ENCODE measurements around the gene TRMT44. TPM values are rescaled to one million over a fixed set of nuclear protein-coding genes. Genes with fewer than 3 reads are reported as not detected.

The TRMT44 gene
- total RNA-seq, 1 experiment from 2014 or later = 22.9 TPM

DNA sequence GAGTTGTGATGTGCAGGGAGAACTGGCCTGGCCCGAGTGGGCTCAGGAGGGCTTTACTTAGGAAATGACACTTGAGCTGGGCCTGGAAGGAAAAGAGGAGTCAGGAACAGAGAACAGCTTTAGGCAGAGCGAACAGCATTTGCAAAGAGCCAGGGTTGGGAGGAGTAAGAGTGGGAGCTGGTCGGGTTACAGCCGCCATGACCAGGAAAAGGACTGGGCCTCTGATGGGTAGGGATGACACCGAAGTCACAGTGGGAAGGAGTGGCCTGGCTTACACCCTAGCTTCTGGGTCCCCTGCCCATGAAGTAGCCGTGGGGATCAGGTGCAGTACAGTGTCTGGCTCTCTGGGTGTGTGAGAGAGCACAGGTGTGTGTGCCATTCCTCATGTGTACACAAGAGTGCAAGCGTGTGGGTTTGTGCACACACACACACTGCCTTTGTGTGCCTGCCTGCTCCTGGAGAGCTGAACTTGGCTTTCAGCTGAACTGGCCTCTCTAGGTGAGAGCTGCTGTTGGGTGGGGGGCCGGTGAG is 31.6 kb downstream of the TRMT44 start:
- Histone ChIP-seq H3K4me3 (ENCODE audit: low read depth, low read length, poor library complexity, severe bottlenecking) (no peak overlapping the region), H3K27me3 (replicated peaks; ENCODE audit: insufficient read depth, low read depth, low read length, poor library complexity) (no peaks in the 10 kb centered on the region), H3K9me3 (ENCODE audit: low read depth, low read length, poor library complexity, severe bottlenecking) (no peaks in the 10 kb centered on the region), H3K4me1 (ENCODE audit: insufficient read depth, low read length, poor library complexity, severe bottlenecking) (peaks cover 3% of the 10 kb centered on the region), H3K36me3 (ENCODE audit: insufficient read depth, low read length, poor library complexity, severe bottlenecking) (peaks cover 11% of the 10 kb centered on the region), H3K27ac (ENCODE audit: low read depth, low read length, poor library complexity, severe bottlenecking) (no peak overlapping the region)
- DNase-seq (ENCODE audit: low spot score) = no peak
- ChIA-PET POLR2A (ENCODE audit: low non-redundant PET) (no interaction called here), CTCF (no interaction called here)
- intact Hi-C loops (cut with micrococcal nuclease; ENCODE audit: unreplicated experiment) = no loop called here
- TF ChIP-seq EZH2 (IDR thresholded peaks at IDR 0.05; ENCODE audit: borderline replicate concordance, low read depth, low read length, poor library complexity, severe bottlenecking) = no peak
- TF ChIP-seq, protein P1, sequence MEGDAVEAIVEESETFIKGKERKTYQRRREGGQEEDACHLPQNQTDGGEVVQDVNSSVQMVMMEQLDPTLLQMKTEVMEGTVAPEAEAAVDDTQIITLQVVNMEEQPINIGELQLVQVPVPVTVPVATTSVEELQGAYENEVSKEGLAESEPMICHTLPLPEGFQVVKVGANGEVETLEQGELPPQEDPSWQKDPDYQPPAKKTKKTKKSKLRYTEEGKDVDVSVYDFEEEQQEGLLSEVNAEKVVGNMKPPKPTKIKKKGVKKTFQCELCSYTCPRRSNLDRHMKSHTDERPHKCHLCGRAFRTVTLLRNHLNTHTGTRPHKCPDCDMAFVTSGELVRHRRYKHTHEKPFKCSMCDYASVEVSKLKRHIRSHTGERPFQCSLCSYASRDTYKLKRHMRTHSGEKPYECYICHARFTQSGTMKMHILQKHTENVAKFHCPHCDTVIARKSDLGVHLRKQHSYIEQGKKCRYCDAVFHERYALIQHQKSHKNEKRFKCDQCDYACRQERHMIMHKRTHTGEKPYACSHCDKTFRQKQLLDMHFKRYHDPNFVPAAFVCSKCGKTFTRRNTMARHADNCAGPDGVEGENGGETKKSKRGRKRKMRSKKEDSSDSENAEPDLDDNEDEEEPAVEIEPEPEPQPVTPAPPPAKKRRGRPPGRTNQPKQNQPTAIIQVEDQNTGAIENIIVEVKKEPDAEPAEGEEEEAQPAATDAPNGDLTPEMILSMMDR (conservative IDR thresholded peaks at IDR 0.05; ENCODE audit: low read depth, low read length) = no peak
- no TSS peak for BruUV-seq (replicated peaks)

DNA sequence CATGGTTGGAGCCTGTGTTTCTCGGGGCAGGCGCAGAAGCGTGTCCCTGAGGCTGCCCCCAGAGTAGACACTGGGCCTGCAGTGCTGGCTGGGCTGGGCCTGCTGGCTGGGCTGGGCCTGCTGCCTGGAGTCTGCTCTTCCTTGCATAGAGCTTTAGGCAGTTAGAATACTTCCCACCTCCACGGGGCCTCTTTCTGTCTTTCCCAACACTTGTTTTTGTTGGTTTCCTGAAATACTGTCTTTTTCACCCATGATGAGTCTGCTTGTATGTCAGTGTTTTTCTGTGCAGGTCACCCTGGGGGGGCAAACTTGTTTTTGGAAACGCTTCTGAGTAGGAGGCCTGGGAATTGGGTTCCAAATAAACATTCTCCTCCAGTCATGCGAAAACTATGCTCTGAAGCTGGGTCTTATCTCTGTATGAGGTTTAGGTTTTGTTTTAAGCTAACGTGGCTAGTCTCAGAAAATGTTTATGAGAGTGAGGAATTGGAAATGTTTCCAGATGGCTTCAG is 32.2 kb downstream of the TRMT44 start:
- no peaks in the 10 kb centered on the region for H3K27me3 ChIP-seq (replicated peaks; ENCODE audit: insufficient read depth, low read depth, low read length, poor library complexity)
- BruUV-seq (replicated peaks) = no TSS peak
- POLR2A ChIA-PET (ENCODE audit: low non-redundant PET) = no interaction called here
- H3K9me3 ChIP-seq (ENCODE audit: low read depth, low read length, poor library complexity, severe bottlenecking) = no peaks in the 10 kb centered on the region
- no peak overlapping the region for H3K4me3 ChIP-seq (ENCODE audit: low read depth, low read length, poor library complexity, severe bottlenecking)
- H3K27ac ChIP-seq (ENCODE audit: low read depth, low read length, poor library complexity, severe bottlenecking) = no peak overlapping the region
- H3K4me1 ChIP-seq (ENCODE audit: insufficient read depth, low read length, poor library complexity, severe bottlenecking) = peaks cover 3% of the 10 kb centered on the region
- TF ChIP-seq, protein P1 (conservative IDR thresholded peaks at IDR 0.05; ENCODE audit: low read depth, low read length) = no peak
- no peak for TF ChIP-seq EZH2 (IDR thresholded peaks at IDR 0.05; ENCODE audit: borderline replicate concordance, low read depth, low read length, poor library complexity, severe bottlenecking)
- peaks cover 11% of the 10 kb centered on the region for H3K36me3 ChIP-seq (ENCODE audit: insufficient read depth, low read length, poor library complexity, severe bottlenecking)
- intact Hi-C loops (cut with micrococcal nuclease; ENCODE audit: unreplicated experiment) = no loop called here
- no peak for DNase-seq (ENCODE audit: low spot score)
- CTCF ChIA-PET = no interaction called here

DNA sequence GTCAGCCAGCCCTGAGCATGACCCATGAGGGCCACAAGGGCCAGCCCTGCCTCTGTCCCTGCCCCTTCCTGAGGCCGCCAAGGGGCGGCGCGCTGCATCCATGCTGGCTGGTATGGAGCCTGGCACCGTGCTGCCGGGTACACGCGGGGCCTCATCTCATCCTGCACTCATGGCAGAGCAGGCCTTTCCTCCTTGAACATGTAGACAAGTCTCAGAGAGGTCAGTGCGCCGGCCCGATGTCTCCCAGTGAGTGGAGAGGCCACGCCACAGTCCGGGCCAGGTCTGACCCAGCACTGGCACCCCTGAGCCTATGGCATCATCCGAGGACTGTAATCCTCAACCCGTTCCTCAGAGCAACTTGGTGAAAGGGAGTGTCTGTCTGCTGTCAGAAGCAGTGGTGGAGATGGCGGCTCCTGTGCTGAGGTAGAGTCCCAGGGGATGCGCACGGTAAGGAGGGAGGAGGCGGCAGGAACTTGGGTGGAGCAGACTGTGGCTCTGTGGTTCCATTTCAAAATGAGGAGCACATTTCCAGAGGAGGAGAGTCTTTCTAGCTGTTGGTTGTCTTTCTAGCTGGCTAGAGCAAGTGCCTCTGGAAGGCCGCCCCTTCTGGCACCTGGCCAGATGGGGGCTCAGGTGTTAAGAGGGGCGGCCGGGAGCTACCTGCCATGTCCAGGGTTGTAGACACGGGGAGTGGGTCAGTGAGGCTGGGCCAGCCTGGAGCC is 32.8 kb downstream of the TRMT44 start:
- ChIA-PET POLR2A (ENCODE audit: low non-redundant PET) (no interaction called here), CTCF (no interaction called here)
- peaks cover 3% of the 10 kb centered on the region for H3K4me1 ChIP-seq (ENCODE audit: insufficient read depth, low read length, poor library complexity, severe bottlenecking)
- no peak overlapping the region for H3K4me3 ChIP-seq (ENCODE audit: low read depth, low read length, poor library complexity, severe bottlenecking)
- TF ChIP-seq, protein P1 (conservative IDR thresholded peaks at IDR 0.05; ENCODE audit: low read depth, low read length) = no peak
- TF ChIP-seq EZH2 (IDR thresholded peaks at IDR 0.05; ENCODE audit: borderline replicate concordance, low read depth, low read length, poor library complexity, severe bottlenecking) = no peak
- no peak for DNase-seq (ENCODE audit: low spot score)
- no peak overlapping the region for H3K27ac ChIP-seq (ENCODE audit: low read depth, low read length, poor library complexity, severe bottlenecking)
- H3K27me3 ChIP-seq (replicated peaks; ENCODE audit: insufficient read depth, low read depth, low read length, poor library complexity) = no peaks in the 10 kb centered on the region
- no peaks in the 10 kb centered on the region for H3K9me3 ChIP-seq (ENCODE audit: low read depth, low read length, poor library complexity, severe bottlenecking)
- H3K36me3 ChIP-seq (ENCODE audit: insufficient read depth, low read length, poor library complexity, severe bottlenecking) = peaks cover 11% of the 10 kb centered on the region
- intact Hi-C loops (cut with micrococcal nuclease; ENCODE audit: unreplicated experiment) = no loop called here
- BruUV-seq (replicated peaks) = no TSS peak

All from A673 (cell line).